Raji (cell line): ENCODE data around the gene PARD3.

ENCODE experiments used
- POLR2A ChIP-seq: IDR thresholded peaks from 2 replicates; pipeline ENCODE4 v1.6.1; 2011; ENCODE audit warnings: low read depth, low read length, control low read depth; ENCODE audit not compliant: insufficient read depth

PARD3 gene

GRCh38 chr10:34320265-34320664 lies 494.8 kb downstream of the PARD3 start:
- no peak for TF ChIP-seq POLR2A

GRCh38 chr10:34319197-34319846 lies 495.8 kb downstream of the PARD3 start:
- TF ChIP-seq POLR2A: no peak

- TF ChIP-seq POLR2A: no peak
Measured at GRCh38 chr10:34316154-34316553, 498.9 kb downstream of the PARD3 start.

- TF ChIP-seq POLR2A: no peak
Measured at GRCh38 chr10:34314457-34314856, 500.6 kb downstream of the PARD3 start.

- no peak for TF ChIP-seq POLR2A
Measured at GRCh38 chr10:34313888-34314287, 501.2 kb downstream of the PARD3 start.

- no peak for TF ChIP-seq POLR2A
Measured at GRCh38 chr10:34313353-34313752, 501.7 kb downstream of the PARD3 start.

GRCh38 chr10:34311679-34312078 lies 503.4 kb downstream of the PARD3 start:
- TF ChIP-seq POLR2A: no peak

- TF ChIP-seq POLR2A: no peak
Measured at GRCh38 chr10:34310234-34310633, 504.9 kb downstream of the PARD3 start.

GRCh38 chr10:34305189-34305588 lies 509.9 kb downstream of the PARD3 start:
- TF ChIP-seq POLR2A: no peak

- TF ChIP-seq POLR2A: no peak
Measured at GRCh38 chr10:34303022-34303421, 512.1 kb downstream of the PARD3 start.

- TF ChIP-seq POLR2A: no peak
Measured at GRCh38 chr10:34299105-34299611, 515.9 kb downstream of the PARD3 start.

- no peak for TF ChIP-seq POLR2A
Measured at GRCh38 chr10:34298346-34298818, 516.7 kb downstream of the PARD3 start.

- no peak for TF ChIP-seq POLR2A
Measured at GRCh38 chr10:34297541-34298345, 517.4 kb downstream of the PARD3 start.

GRCh38 chr10:34295142-34295548 lies 520.0 kb downstream of the PARD3 start:
- TF ChIP-seq POLR2A: no peak

- no peak for TF ChIP-seq POLR2A
Measured at GRCh38 chr10:34294137-34294536, 521.0 kb downstream of the PARD3 start.

- TF ChIP-seq POLR2A: no peak
Measured at GRCh38 chr10:34292675-34293074, 522.4 kb downstream of the PARD3 start.
